Skeletal muscle tissue (tissue), 4 donors: ENCODE data around the gene NEU2. TPM values are rescaled to one million over a fixed set of nuclear protein-coding genes. Genes with fewer than 3 reads are reported as not detected.

Experiments used
- H3K27ac ChIP-seq: one replicate; pipeline ENCODE4 v1.7.0; 2013; ENCODE audit warnings: mild to moderate bottlenecking, low read depth, low read length, inconsistent platforms
- H3K27me3 ChIP-seq, 3 donors: one replicate each; pipeline ENCODE4 v1.7.0; 2013; ENCODE audit warnings: low read length in 3 of 3; ENCODE audit not compliant: control insufficient read depth in 3 of 3, insufficient read depth in 3 of 3
- H3K36me3 ChIP-seq, 3 donors: one replicate each; pipeline ENCODE4 v1.7.0; 2013; ENCODE audit warnings: low read length in 3 of 3; ENCODE audit not compliant: control insufficient read depth in 3 of 3, insufficient read depth in 3 of 3
- H3K4me1 ChIP-seq, 3 donors: one replicate each; pipeline ENCODE4 v1.7.0; 2013; ENCODE audit warnings: low read length in 3 of 3, mild to moderate bottlenecking in 3 of 3; ENCODE audit not compliant: control insufficient read depth in 3 of 3, insufficient read depth in 3 of 3
- H3K4me3 ChIP-seq, 3 donors: one replicate each; pipeline ENCODE4 v1.7.0; 2013; ENCODE audit warnings: low read length in 3 of 3
- H3K9ac ChIP-seq, 3 donors: one replicate each; pipeline ENCODE4 v1.7.0; 2013; ENCODE audit warnings: low read length in 3 of 3, mild to moderate bottlenecking in 3 of 3, moderate library complexity in 2 of 3, low read depth in 1 of 3
- H3K9me3 ChIP-seq, 3 donors: one replicate each; pipeline ENCODE4 v1.7.0; 2013; ENCODE audit warnings: low read length in 3 of 3; ENCODE audit not compliant: control insufficient read depth in 3 of 3
- total RNA-seq: library from RNA; depleted of rRNA; stranded (reverse); fragments of >200 nt; gene quantifications from one replicate; pipeline ENCODE4 v1.2.3, GENCODE V29; 2014
- donor health status: Osteomylitis.

Gene NEU2
- total RNA-seq, 1 donor from 2014 or later = not detected

DNA sequence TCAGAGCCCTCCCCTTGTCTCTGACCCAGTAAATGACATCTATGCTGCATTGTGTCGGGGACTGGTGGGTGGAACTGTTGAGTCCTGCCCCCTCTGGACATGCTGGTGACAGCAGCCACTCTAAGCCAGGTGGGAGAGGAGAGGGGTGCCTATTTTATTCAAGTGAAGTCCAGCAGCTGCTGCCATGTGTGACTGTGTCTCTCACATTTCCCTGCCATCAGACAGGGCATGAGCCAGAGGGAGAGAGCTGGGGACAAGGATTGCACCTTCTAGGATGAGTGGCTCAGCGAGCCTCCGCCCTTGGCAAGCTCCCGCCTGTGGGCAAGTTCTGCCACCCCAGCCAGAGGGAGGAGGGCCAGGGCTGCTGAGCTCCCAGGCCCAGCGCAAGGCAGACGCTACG lies 33.1 kb upstream of the NEU2 start:
- H3K27ac ChIP-seq = no peak overlapping the region
- no peak overlapping the region for H3K4me3 ChIP-seq
- H3K9ac ChIP-seq = peak overlapping the region in 1 of 3 donors; percentile 45
- no peaks in the 10 kb centered on the region for H3K9me3 ChIP-seq
- H3K27me3 ChIP-seq = no peaks in the 10 kb centered on the region
- no peaks in the 10 kb centered on the region for H3K36me3 ChIP-seq
- H3K4me1 ChIP-seq = peaks cover 0 to 8% (median 0%) of the 10 kb centered on the region in 3 donors

DNA sequence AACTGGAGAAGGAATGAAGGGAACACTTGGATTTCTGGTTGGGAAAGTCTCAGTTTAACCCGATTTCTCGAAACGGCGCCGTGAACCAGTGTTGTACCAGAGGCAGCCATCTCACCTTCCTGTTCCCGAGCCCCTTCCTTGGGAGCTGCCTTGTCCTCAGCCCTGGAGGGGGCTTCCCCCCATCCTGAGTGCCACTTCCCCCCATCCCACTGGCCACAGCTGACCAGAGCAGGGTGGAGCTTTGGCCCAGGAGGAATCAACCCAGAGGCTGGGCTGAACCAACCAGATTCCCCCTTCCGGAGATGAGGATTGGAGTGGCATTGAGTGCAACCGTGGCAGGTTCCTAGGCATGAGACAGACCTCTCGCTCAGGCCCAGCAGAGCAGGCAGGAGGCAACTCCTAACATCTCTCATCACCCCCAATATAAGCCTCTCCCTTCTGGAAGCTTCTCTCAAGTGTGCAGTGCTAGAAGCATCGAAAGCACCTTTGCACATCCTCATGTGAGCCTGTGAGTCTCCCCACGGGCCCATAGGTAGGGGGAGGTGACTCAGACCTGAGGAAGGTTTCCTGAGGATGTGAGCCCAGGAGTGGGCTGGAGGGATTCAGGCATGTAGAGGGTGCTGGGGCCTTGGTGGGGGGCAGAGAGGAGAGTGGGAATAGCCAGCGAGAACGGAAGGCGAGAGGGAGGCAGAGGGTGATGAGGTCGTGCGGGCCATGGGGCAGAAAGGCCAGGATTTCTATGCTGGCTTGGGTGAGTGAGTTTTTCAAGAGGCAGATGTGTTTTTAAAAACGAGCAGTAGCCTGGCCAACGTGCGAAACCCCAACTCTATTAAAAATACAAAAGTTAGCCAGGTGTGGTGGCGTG lies 31.4 kb upstream of the NEU2 start:
- Histone ChIP-seq H3K4me1 (peaks cover 0 to 8% (median 0%) of the 10 kb centered on the region in 3 donors), H3K27ac (no peak overlapping the region), H3K9me3 (no peaks in the 10 kb centered on the region), H3K36me3 (no peaks in the 10 kb centered on the region), H3K4me3 (no peak overlapping the region), H3K9ac (no peak overlapping the region), H3K27me3 (peaks cover 0 to 4% (median 0%) of the 10 kb centered on the region in 3 donors)

DNA sequence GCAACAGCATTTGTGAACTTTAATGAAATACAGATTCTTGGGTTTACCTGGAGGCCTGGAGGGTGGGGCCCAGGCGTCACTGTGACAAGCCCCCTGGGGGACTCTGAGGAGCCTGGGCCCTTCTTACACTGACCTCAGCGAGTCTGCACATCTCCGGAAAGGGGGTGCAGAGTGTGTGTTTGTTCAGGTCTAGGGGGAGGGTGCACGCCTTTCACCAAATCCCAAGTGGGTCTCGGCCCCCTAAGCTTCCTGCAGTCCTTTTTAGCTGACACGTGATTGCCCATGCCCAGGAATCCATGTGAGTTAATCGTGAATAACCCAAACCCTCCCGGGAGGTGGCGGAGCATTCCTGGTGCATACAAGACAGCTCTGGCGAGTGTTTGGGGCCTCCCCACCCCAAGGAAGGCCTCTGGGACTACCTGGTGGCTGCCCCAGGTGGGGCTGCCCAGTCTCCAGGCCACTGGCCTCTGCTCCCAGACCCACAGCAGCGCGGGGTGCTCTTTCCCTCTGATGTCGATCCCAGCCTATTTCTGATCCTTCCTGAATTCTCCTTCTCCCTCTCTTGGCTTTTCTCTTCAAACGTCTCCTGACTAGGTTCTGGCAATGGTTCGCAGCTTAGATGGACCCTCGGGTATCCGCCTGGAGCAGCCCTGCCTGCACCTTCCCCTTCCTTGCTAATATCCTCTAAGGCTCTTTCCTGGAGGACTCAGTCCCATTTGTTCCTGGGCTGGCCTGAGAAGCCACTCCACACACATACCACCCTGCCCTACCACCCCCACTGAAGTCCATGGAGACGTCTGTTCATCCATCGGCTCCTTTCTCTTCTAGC lies 29.4 kb upstream of the NEU2 start:
- peaks cover 0 to 8% (median 0%) of the 10 kb centered on the region in 3 donors for H3K4me1 ChIP-seq
- H3K9ac ChIP-seq = no peak overlapping the region
- H3K4me3 ChIP-seq = no peak overlapping the region
- H3K36me3 ChIP-seq = no peaks in the 10 kb centered on the region
- no peak overlapping the region for H3K27ac ChIP-seq
- H3K9me3 ChIP-seq = no peaks in the 10 kb centered on the region
- peaks cover 0 to 4% (median 0%) of the 10 kb centered on the region in 3 donors for H3K27me3 ChIP-seq

DNA sequence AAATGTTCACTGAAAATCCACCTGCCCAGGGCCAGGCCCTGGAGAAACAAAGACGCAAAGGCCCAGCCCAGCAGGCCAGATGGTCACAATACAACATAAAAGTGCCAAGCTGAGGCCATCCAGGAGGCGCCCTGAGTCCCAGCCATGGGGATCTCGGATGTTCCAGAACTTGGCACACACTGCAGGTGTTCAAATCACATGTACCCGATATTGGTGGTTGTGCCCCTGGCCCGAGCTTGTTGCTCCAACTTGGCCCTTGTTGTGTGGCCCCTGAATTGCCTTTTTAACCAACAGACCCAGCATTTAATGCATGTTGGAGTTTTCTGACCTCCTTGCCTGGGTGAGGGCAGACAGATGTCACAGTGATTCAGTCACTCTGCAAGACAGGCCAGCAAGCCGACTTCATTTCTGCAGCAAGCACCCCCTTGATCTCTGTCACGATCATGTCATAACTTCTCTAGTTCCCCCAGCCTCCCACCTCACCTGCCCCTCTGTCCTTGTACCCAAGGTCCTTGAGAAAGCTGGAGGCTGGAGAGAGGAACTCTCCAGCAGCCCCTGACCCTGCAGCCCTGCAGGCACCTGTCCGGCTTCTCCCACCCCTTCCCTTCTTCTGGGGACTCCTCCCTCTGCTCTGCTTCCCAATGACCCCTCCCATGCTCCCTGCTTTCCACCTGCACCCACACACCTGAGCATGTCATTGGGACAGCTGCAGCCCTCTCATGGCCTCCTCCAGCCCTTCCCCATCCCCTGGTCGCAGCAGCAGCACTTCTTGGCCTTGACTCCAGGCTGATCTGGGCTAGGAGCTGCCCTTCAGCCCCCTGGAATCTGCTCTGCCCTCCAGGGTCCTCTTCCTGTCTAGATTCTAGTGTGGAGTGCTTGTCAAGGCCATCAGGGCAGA lies 28.6 kb upstream of the NEU2 start:
- H3K27me3 ChIP-seq = peaks cover 0 to 4% (median 0%) of the 10 kb centered on the region in 3 donors
- H3K27ac ChIP-seq = no peak overlapping the region
- H3K4me3 ChIP-seq = no peak overlapping the region
- no peak overlapping the region for H3K9ac ChIP-seq
- H3K36me3 ChIP-seq = no peaks in the 10 kb centered on the region
- H3K9me3 ChIP-seq = no peaks in the 10 kb centered on the region
- H3K4me1 ChIP-seq = peaks cover 0 to 6% (median 0%) of the 10 kb centered on the region in 3 donors

DNA sequence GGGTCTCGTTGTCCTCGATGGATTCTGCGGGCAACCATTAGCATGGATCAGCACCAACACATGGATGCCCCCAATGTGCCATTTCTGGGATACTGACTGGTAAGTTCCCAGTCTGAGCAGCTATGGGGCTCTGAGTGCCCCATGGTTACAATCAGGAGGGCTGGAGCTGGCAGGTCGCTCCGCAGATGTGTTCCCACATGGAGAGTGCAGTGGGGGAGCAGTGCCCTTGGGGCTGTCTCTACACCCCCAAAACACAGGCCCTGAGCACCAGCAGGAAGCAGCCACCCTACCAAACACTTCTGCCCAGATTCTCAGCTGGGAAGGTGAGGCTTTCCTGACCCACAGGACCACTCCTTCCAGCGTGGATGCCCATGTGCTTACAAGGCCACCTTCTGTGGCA lies 27.4 kb upstream of the NEU2 start:
- Histone ChIP-seq H3K9me3 (no peaks in the 10 kb centered on the region), H3K27ac (no peak overlapping the region), H3K4me1 (no peaks in the 10 kb centered on the region), H3K36me3 (no peaks in the 10 kb centered on the region), H3K4me3 (no peak overlapping the region), H3K27me3 (peaks cover 0 to 4% (median 0%) of the 10 kb centered on the region in 3 donors), H3K9ac (no peak overlapping the region)

DNA sequence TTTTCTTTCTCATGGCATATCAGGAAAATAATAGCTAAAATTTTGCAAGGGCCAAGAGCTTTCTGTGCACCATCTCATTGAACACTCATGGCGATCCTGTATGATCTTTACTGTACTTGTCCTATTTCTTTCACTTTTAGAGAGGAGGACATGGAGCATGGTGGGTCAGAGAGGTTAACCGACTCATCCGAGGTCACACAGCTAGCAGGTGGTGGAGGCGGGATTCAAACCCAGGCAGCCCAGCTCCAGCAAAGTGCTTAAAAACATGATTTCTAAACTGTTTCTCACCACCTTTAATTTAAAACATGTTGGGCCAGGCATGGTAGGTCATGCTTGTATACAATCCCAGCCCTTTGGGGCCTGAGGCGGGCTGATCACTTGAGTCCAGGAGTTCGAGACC lies 25.8 kb upstream of the NEU2 start:
- H3K27me3 ChIP-seq = peaks cover 0 to 4% (median 0%) of the 10 kb centered on the region in 3 donors
- H3K9ac ChIP-seq = no peak overlapping the region
- H3K36me3 ChIP-seq = no peaks in the 10 kb centered on the region
- H3K27ac ChIP-seq = no peak overlapping the region
- no peak overlapping the region for H3K4me3 ChIP-seq
- no peaks in the 10 kb centered on the region for H3K9me3 ChIP-seq
- no peaks in the 10 kb centered on the region for H3K4me1 ChIP-seq

DNA sequence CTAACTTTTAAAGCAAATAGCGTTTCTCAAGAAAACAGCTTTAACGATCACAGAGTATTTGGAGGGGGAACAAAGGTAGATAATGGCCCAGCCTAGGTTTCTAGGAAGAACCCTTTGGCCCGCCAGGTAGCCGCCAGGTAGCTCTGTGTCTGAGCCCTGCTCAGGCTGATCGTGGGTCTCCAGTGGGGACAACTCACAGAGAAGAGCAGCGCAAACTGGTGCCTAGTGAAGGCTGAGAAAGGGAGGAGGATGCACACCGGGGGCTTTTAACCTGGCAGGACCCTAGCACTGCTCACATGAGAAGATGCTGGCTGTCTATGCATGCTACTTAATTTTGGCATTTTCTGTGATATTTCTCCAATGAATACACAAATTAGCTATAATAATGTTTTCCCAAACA lies 25.2 kb upstream of the NEU2 start:
- Histone ChIP-seq H3K27me3 (peaks cover 0 to 4% (median 0%) of the 10 kb centered on the region in 3 donors), H3K9ac (no peak overlapping the region), H3K36me3 (no peaks in the 10 kb centered on the region), H3K9me3 (no peaks in the 10 kb centered on the region), H3K27ac (no peak overlapping the region), H3K4me3 (no peak overlapping the region), H3K4me1 (no peaks in the 10 kb centered on the region)

DNA sequence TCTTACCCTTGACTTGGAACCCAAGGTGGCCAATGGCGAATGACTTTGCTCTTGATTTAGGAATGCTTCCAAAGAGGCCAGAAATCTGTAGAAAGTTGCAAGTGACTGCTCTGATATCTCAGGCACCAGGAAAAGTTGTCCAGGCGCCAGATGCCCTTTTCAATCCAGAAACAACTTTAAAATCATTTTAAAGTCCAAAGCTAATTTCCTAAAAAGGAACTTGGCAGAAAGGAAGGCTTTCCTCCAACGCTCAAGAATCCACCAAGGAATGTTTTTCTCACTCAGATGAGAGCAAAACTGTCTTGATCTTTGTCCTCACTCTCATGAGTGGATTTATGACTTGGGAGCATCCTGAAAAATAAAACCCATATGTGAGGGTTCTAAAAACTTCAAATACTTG lies 24.7 kb upstream of the NEU2 start:
- Histone ChIP-seq H3K27me3 (peaks cover 0 to 4% (median 0%) of the 10 kb centered on the region in 3 donors), H3K27ac (no peak overlapping the region), H3K9ac (no peak overlapping the region)

DNA sequence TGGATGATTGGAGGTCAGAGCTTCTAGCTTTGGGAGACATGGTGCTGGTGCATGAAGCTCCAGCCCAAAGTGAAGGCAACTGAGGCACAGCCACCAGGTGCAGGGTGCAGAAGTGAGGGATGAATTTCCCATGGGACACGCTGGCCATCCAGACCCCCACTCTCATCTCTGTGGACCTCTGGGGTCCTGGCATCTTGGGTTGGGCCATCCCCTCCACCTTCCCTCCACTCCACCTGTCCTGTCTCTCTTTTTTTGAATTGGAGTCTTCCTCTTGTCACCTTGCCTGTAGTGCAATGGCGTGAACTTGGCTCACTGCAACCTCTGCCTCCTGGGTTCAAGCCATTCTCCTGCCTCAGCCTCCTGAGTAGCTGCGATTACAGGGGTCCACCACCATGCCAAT lies 22.8 kb upstream of the NEU2 start:
- no peaks in the 10 kb centered on the region for H3K36me3 ChIP-seq
- H3K4me3 ChIP-seq = no peak overlapping the region
- no peaks in the 10 kb centered on the region for H3K9me3 ChIP-seq
- H3K4me1 ChIP-seq = no peaks in the 10 kb centered on the region
- H3K27me3 ChIP-seq = peaks cover 0 to 4% (median 0%) of the 10 kb centered on the region in 3 donors
- no peak overlapping the region for H3K9ac ChIP-seq
- H3K27ac ChIP-seq = no peak overlapping the region

More for the DNA sequence above, 24.7 kb upstream of the NEU2 start:
- H3K4me1 ChIP-seq = no peaks in the 10 kb centered on the region
- H3K9me3 ChIP-seq = no peaks in the 10 kb centered on the region
- no peak overlapping the region for H3K4me3 ChIP-seq
- H3K36me3 ChIP-seq = no peaks in the 10 kb centered on the region
